Upper lobe of right lung (tissue), 1 donor: ENCODE measurements around the gene INSYN2B. TPM values are rescaled to one million over a fixed set of nuclear protein-coding genes. Genes with fewer than 3 reads are reported as not detected.

Source experiments
- ATAC-seq: fragments of 200-7000 bp; cut with Tn5 transposase; one replicate; pipeline ENCODE4 v1.9.1; 2020; ENCODE audit warnings: mild to moderate bottlenecking, moderate library complexity
- DNase-seq: peaks from one replicate; pipeline ENCODE4 v3.0.0-alpha.2; 2020
- H3K27ac ChIP-seq: fragments of 200-600 bp; one replicate; pipeline ENCODE4 v1.8.0; 2022
- H3K27me3 ChIP-seq: fragments of 200-600 bp; one replicate; pipeline ENCODE4 v1.8.0; 2022; ENCODE audit warnings: mild to moderate bottlenecking
- H3K36me3 ChIP-seq: fragments of 200-600 bp; one replicate; pipeline ENCODE4 v1.8.0; 2022
- H3K4me1 ChIP-seq: fragments of 200-600 bp; one replicate; pipeline ENCODE4 v1.8.0; 2022
- H3K4me3 ChIP-seq: fragments of 200-600 bp; one replicate; pipeline ENCODE4 v1.8.0; 2022; ENCODE audit warnings: mild to moderate bottlenecking
- H3K9me3 ChIP-seq: fragments of 200-600 bp; one replicate; pipeline ENCODE4 v1.8.0; 2022
- CTCF ChIP-seq: fragments of 200-600 bp; IDR thresholded peaks from one replicate; pipeline ENCODE4 v1.8.0; 2022; ENCODE audit warnings: antibody characterized with exemption
- intact Hi-C: fragments of 100-400 bp; cut with DNase I; formaldehyde crosslinking; loops from one replicate; pipeline ENCODE4 v1.11.0; 2022
- total RNA-seq: library from RNA; stranded (reverse); fragmentation: NEBNext Ultra II Directional; extraction: Animal tissue kit (Norgen Biotek cat#: 25700); gene quantifications from one replicate; pipeline ENCODE4 v1.2.1, GENCODE V29; 2021
- donor health status: DM: no; HTN: yes; CAD: no; lungs with severe emphysema.

Gene INSYN2B
- total RNA-seq, 1 donor from 2014 or later: 0.17 TPM

DNA sequence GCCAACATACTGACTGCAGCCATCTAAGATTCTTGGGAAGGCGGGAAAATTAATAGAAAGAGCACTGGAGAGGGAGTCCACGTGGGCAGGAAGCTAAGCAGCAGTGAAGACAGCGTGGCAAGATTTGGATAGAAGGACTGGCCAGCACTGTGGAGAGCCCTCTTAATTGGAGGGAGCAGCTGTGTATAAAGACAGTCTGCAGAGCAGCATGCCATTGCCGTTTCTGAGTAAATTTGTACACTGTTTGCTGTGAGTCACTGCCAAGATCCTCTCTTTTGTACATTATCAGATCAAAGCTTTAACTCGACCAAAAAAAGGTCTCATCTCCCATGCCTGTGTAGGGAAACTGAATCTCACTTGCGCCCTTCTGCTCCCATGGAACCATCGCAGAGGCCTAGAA is 45.3 kb downstream of the INSYN2B start:
- no peak overlapping the region for H3K27ac ChIP-seq
- H3K36me3 ChIP-seq: no peaks in the 10 kb centered on the region
- H3K4me1 ChIP-seq: no peaks in the 10 kb centered on the region
- H3K9me3 ChIP-seq: no peaks in the 10 kb centered on the region
- H3K4me3 ChIP-seq: no peak overlapping the region
- intact Hi-C loops: no loop called here
- H3K27me3 ChIP-seq: no peaks in the 10 kb centered on the region
- DNase-seq (no peak), ATAC-seq (no peak)
- TF ChIP-seq CTCF: no peak

DNA sequence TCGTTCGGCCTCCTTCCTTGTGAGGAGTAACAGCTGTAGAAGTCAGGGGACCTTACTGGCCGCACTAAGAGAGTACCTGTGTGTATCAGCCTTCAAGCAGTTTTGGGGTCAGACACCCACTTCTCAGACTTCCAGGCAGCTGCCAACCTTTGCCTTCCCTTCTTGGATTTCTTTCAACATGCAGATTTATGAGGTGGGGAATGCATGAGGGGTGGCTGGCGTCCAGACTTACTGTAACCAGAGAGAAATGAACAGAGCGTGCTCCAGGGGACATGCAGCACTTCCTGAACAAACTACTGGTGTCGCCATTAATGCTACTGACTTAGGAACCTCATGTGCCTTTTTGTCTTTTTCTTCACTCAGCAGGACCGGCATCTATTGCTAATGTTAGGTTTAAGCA is 46.7 kb downstream of the INSYN2B start:
- no peak for ATAC-seq
- no peaks in the 10 kb centered on the region for H3K27me3 ChIP-seq
- H3K9me3 ChIP-seq: no peaks in the 10 kb centered on the region
- intact Hi-C loops: no loop called here
- no peak overlapping the region for H3K4me3 ChIP-seq
- H3K27ac ChIP-seq: no peak overlapping the region
- no peaks in the 10 kb centered on the region for H3K36me3 ChIP-seq
- DNase-seq: no peak
- TF ChIP-seq CTCF: no peak
- no peaks in the 10 kb centered on the region for H3K4me1 ChIP-seq

- H3K36me3 ChIP-seq: no peaks in the 10 kb centered on the region
- no peaks in the 10 kb centered on the region for H3K4me1 ChIP-seq
- H3K9me3 ChIP-seq: no peaks in the 10 kb centered on the region
- H3K27ac ChIP-seq: no peak overlapping the region
- H3K4me3 ChIP-seq: no peak overlapping the region
- TF ChIP-seq CTCF: no peak
- H3K27me3 ChIP-seq: no peaks in the 10 kb centered on the region
- ATAC-seq: no peak
- DNase-seq: no peak
- intact Hi-C loops: no loop called here
Observed at GRCh38 chr5:169933127-169933526, 47.2 kb downstream of the INSYN2B start.

DNA sequence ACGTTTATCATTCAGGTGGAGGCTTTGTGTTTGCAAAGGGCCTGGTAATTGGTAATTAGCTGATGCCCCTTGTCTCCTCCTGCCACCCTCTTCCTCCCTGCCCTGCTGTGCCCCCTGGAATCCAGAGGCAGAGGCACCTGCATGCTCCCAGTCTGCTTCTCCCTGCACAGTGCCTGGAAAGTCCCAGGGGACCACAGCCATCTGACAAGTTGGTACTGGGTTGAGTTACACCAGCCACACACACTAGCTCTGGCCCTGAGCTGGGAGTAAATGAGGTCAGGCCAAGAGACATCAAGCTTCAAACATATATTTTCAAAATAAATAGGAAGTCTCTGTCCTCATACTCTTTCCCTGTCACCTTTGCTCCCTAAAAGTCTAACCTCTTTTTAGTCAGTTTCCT is 56.3 kb downstream of the INSYN2B start:
- Histone ChIP-seq H3K4me3 (no peak overlapping the region), H3K27ac (no peak overlapping the region), H3K9me3 (no peaks in the 10 kb centered on the region), H3K27me3 (no peaks in the 10 kb centered on the region), H3K36me3 (no peaks in the 10 kb centered on the region), H3K4me1 (no peaks in the 10 kb centered on the region)
- no peak for DNase-seq
- TF ChIP-seq CTCF: no peak
- intact Hi-C loops: no loop called here
- no peak for ATAC-seq

DNA sequence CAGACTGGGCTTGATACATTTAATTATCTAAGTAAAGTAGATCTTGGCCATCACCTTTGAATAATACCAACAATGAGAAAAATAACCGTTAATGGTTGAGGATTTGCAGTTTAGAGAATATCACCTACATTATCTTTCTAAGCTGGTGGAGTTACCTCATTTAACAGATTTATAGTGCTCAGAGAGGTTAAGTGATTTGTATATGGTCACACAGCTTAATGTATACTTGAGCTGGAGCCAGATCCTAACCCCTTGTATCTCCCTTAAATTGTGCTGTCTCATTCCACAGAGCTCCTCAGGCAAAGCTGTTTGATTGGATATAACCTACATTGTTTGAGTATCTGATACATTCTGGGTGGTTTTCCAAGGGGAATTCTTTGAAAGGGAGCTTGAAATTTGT is 57.8 kb downstream of the INSYN2B start:
- no peak for ATAC-seq
- TF ChIP-seq CTCF: no peak
- H3K4me1 ChIP-seq: no peaks in the 10 kb centered on the region
- H3K4me3 ChIP-seq: no peak overlapping the region
- no peaks in the 10 kb centered on the region for H3K9me3 ChIP-seq
- DNase-seq: no peak
- no peak overlapping the region for H3K27ac ChIP-seq
- no peaks in the 10 kb centered on the region for H3K36me3 ChIP-seq
- no peaks in the 10 kb centered on the region for H3K27me3 ChIP-seq
- intact Hi-C loops: no loop called here

- no peak for TF ChIP-seq CTCF
- Histone ChIP-seq H3K4me1 (no peaks in the 10 kb centered on the region), H3K27ac (no peak overlapping the region), H3K36me3 (no peaks in the 10 kb centered on the region), H3K27me3 (no peaks in the 10 kb centered on the region), H3K4me3 (no peak overlapping the region), H3K9me3 (no peaks in the 10 kb centered on the region)
- DNase-seq (no peak), ATAC-seq (no peak)
- intact Hi-C loops: no loop called here
Observed at GRCh38 chr5:169921949-169922348, 58.3 kb downstream of the INSYN2B start.
